SU-DHL-6 (cell line): Measurements from ENCODE around the gene LATS2.

Source experiments
- H2AFZ ChIP-seq: fragments of 200-600 bp; sonication (generic); 2 replicates; pipeline ENCODE4 v1.6.1; 2014; ENCODE audit warnings: low read depth, mild to moderate bottlenecking, moderate library complexity, mixed read lengths, antibody characterized with exemption, low read length; ENCODE audit not compliant: severe bottlenecking
- H3F3A ChIP-seq: fragments of 200-600 bp; shearing (Covaris generic); 2 replicates; pipeline ENCODE4 v1.6.0; 2016; ENCODE audit warnings: antibody characterized with exemption, mild to moderate bottlenecking; ENCODE audit not compliant: insufficient read depth
- H3K27ac ChIP-seq: fragments of 200-600 bp; sonication (generic); 2 replicates; pipeline ENCODE4 v1.5.1; 2016; ENCODE audit warnings: low read depth, mild to moderate bottlenecking, low read length, moderate library complexity, mixed read lengths
- H3K27me3 ChIP-seq: fragments of 200-600 bp; sonication (generic), shearing (Covaris generic); 2 replicates; pipeline ENCODE4 v1.6.0; 2014; ENCODE audit warnings: mild to moderate bottlenecking, low read length
- H3K36me3 ChIP-seq: fragments of 200-600 bp; sonication (generic); 2 replicates; pipeline ENCODE4 v1.6.1; 2014; ENCODE audit warnings: mild to moderate bottlenecking, low read length, mixed read lengths
- H3K4me2 ChIP-seq: fragments of 300-600, 200-600 bp; shearing (Covaris generic), sonication (generic); 2 replicates; pipeline ENCODE4 v1.6.0; 2014; ENCODE audit warnings: low read length, low read depth, mild to moderate bottlenecking; ENCODE audit not compliant: poor library complexity, severe bottlenecking
- H3K4me3 ChIP-seq: fragments of 200-600 bp; sonication (generic); 2 replicates; pipeline ENCODE4 v1.5.1; 2014; ENCODE audit warnings: antibody characterized with exemption, low read length, mild to moderate bottlenecking, mixed read lengths; ENCODE audit not compliant: insufficient read depth, poor library complexity, severe bottlenecking
- H3K79me2 ChIP-seq: fragments of 200-600 bp; sonication (generic); 2 replicates; pipeline ENCODE4 v1.6.1; 2014; ENCODE audit warnings: mild to moderate bottlenecking, low read length, moderate library complexity; ENCODE audit not compliant: insufficient read depth
- H3K9ac ChIP-seq: fragments of 200-600 bp; sonication (generic); 2 replicates; pipeline ENCODE4 v1.7.0; 2014; ENCODE audit warnings: mild to moderate bottlenecking, low read length
- H3K9me2 ChIP-seq: fragments of 200-600 bp; sonication (generic); replicated peaks from 2 replicates; pipeline ENCODE4 v1.6.1; 2014; ENCODE audit warnings: low read length; ENCODE audit not compliant: insufficient read depth
- H3K9me3 ChIP-seq: fragments of 200-600 bp; sonication (generic); 2 replicates; pipeline ENCODE4 v1.6.1; 2014; ENCODE audit warnings: low read length, mixed read lengths; ENCODE audit not compliant: insufficient read depth
- H4K20me1 ChIP-seq: fragments of 200-600 bp; sonication (generic); 2 replicates; pipeline ENCODE4 v1.6.1; 2014; ENCODE audit warnings: low read depth, mild to moderate bottlenecking, antibody characterized with exemption, low read length, moderate library complexity, mixed read lengths
- CTCF ChIP-seq: fragments of 200-600 bp; sonication (generic); IDR thresholded peaks from one replicate; pipeline ENCODE4 v1.5.1; 2017; ENCODE audit warnings: antibody characterized with exemption, mild to moderate bottlenecking, low read length, moderate library complexity; ENCODE audit not compliant: insufficient read depth, poor library complexity, severe bottlenecking
- EZH2phosphoT487 ChIP-seq: fragments of 200-600 bp; sonication (generic), shearing (Covaris generic); conservative IDR thresholded peaks from 2 replicates; pipeline ENCODE4 v1.6.1; 2018; ENCODE audit warnings: mild to moderate bottlenecking, antibody characterized with exemption, low read length, moderate library complexity, mixed read lengths

Gene LATS2

GRCh38 chr13:20987599-20987998, 73.8 kb downstream of the LATS2 start:
- Histone ChIP-seq H3F3A (no peaks in the 10 kb centered on the region), H3K79me2 (no peaks in the 10 kb centered on the region), H4K20me1 (no peaks in the 10 kb centered on the region), H3K9me3 (no peaks in the 10 kb centered on the region), H3K9ac (no peak overlapping the region), H3K36me3 (no peaks in the 10 kb centered on the region), H3K27me3 (no peaks in the 10 kb centered on the region), H3K9me2 (no peaks in the 10 kb centered on the region), H3K4me2 (no peak overlapping the region), H3K27ac (no peak overlapping the region), H2AFZ (no peak overlapping the region), H3K4me3 (no peak overlapping the region)
- TF ChIP-seq CTCF (no peak), EZH2phosphoT487 (no peak)

GRCh38 chr13:20984879-20985278, 76.5 kb downstream of the LATS2 start:
- Histone ChIP-seq H3K9me3 (no peaks in the 10 kb centered on the region), H3K36me3 (no peaks in the 10 kb centered on the region), H3K9ac (no peak overlapping the region), H3F3A (no peaks in the 10 kb centered on the region), H4K20me1 (no peaks in the 10 kb centered on the region), H3K9me2 (no peaks in the 10 kb centered on the region), H2AFZ (no peak overlapping the region), H3K27ac (no peak overlapping the region), H3K79me2 (no peaks in the 10 kb centered on the region), H3K27me3 (no peaks in the 10 kb centered on the region), H3K4me3 (no peak overlapping the region), H3K4me2 (no peak overlapping the region)
- TF ChIP-seq CTCF (no peak), EZH2phosphoT487 (no peak)

- no peak overlapping the region for H2AFZ ChIP-seq
- no peak overlapping the region for H3K4me2 ChIP-seq
- H3K79me2 ChIP-seq: no peaks in the 10 kb centered on the region
- H3K9me3 ChIP-seq: no peaks in the 10 kb centered on the region
- no peaks in the 10 kb centered on the region for H3K27me3 ChIP-seq
- no peak overlapping the region for H3K9ac ChIP-seq
- no peaks in the 10 kb centered on the region for H3K9me2 ChIP-seq
- H3K4me3 ChIP-seq: no peak overlapping the region
- H3K36me3 ChIP-seq: no peaks in the 10 kb centered on the region
- H3K27ac ChIP-seq: no peak overlapping the region
- no peaks in the 10 kb centered on the region for H4K20me1 ChIP-seq
- TF ChIP-seq EZH2phosphoT487: no peak
- no peak for TF ChIP-seq CTCF
- H3F3A ChIP-seq: no peaks in the 10 kb centered on the region
Measured at GRCh38 chr13:20983386-20983785, 78.0 kb downstream of the LATS2 start.
